ENCODE results near the gene ADAM8.

Gene ADAM8

DNA sequence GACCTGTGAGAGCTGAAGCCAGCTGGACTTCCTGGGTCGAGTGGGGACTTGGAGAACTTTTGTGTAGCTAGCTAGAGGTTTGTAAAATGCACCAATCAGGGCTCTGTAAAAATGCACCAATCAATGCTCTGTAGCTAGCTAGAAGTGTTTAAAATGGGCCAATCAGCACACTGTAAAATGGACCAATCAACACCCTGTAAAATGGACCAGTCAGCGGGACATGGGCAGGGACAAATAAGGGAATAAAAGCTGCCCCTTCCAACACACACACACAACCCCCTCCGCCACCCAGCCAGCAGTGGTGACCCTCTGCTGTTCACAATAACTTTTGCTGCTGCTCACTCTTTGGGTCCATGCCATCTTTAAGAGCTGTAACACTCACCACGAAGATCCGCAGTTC lies 39.2 kb upstream of the ADAM8 start:
- H3K27ac ChIP-seq (ENCODE audit: low read depth, low read length) = no peak overlapping the region
- H3K9ac ChIP-seq (ENCODE audit: low read length) = no peak overlapping the region
- no peak overlapping the region for H3K4me3 ChIP-seq (ENCODE audit: low read depth in 1 of 2, low read length in 2 of 2)
- H3K36me3 ChIP-seq (ENCODE audit: insufficient read depth, low read length) = peaks cover 15% of the 10 kb centered on the region
- peaks cover 0 to 13% of the 10 kb centered on the region in 2 donors for H3K27me3 ChIP-seq (ENCODE audit: control insufficient read depth in 1 of 2, insufficient read depth in 2 of 2, low read length in 2 of 2)
- no peaks in the 10 kb centered on the region for H3K4me1 ChIP-seq (ENCODE audit: insufficient read depth, low read length)
- H3K9me3 ChIP-seq (ENCODE audit: low read length) = no peaks in the 10 kb centered on the region

DNA sequence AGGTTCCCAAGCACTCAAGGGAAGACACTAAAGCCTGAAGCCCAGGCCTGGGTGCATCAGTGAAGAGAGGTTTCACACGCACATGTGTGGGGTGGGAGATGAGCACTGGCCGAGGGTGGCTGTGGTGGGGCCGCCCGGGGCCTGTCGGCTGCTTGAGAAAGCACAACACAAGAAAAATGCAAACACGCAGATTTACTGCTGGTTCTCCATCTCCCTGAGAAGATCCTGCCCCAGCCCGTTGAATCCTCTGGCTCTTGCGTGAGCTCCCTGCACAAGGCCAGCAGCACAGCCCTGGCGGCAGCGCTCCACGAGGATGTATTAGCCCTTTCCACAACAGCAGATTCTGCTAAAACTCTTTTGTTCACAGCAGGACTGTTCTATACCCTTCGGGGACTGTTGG lies 38.2 kb upstream of the ADAM8 start:
- H3K4me3 ChIP-seq (ENCODE audit: low read depth in 1 of 2, low read length in 2 of 2) = no peak overlapping the region
- H3K9me3 ChIP-seq (ENCODE audit: low read length) = no peaks in the 10 kb centered on the region
- H3K27me3 ChIP-seq (ENCODE audit: control insufficient read depth in 1 of 2, insufficient read depth in 2 of 2, low read length in 2 of 2) = peaks cover 0 to 13% of the 10 kb centered on the region in 2 donors
- no peak overlapping the region for H3K9ac ChIP-seq (ENCODE audit: low read length)
- H3K27ac ChIP-seq (ENCODE audit: low read depth, low read length) = no peak overlapping the region
- no peaks in the 10 kb centered on the region for H3K4me1 ChIP-seq (ENCODE audit: insufficient read depth, low read length)
- H3K36me3 ChIP-seq (ENCODE audit: insufficient read depth, low read length) = peaks cover 24% of the 10 kb centered on the region

DNA sequence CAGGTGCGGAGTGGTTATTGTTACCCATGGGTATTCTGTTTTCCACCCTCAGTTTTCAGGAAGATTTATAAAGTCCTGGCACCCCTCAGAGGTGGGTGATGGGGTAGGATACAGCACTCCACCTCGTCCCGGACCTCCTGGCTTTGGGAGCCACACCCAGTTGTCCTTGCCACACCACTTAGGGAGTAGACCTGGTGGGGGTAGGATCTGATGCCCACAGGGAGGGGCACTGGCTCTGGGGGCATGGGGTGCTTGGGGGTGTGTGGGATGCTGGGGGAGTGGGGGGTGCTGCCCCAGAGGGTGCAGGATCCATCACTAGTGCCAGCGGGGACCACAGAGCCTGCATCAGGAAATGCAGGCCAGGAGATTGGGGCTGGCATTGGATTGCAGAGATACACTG lies 36.5 kb upstream of the ADAM8 start:
- H3K4me3 ChIP-seq (ENCODE audit: low read depth in 1 of 2, low read length in 2 of 2) = no peak overlapping the region
- H3K4me1 ChIP-seq (ENCODE audit: insufficient read depth, low read length) = no peaks in the 10 kb centered on the region
- H3K9me3 ChIP-seq (ENCODE audit: low read length) = no peaks in the 10 kb centered on the region
- no peak overlapping the region for H3K27ac ChIP-seq (ENCODE audit: low read depth, low read length)
- H3K36me3 ChIP-seq (ENCODE audit: insufficient read depth, low read length) = peaks cover 30% of the 10 kb centered on the region
- H3K9ac ChIP-seq (ENCODE audit: low read length) = no peak overlapping the region
- no peaks in the 10 kb centered on the region for H3K27me3 ChIP-seq (ENCODE audit: control insufficient read depth in 1 of 2, insufficient read depth in 2 of 2, low read length in 2 of 2)

DNA sequence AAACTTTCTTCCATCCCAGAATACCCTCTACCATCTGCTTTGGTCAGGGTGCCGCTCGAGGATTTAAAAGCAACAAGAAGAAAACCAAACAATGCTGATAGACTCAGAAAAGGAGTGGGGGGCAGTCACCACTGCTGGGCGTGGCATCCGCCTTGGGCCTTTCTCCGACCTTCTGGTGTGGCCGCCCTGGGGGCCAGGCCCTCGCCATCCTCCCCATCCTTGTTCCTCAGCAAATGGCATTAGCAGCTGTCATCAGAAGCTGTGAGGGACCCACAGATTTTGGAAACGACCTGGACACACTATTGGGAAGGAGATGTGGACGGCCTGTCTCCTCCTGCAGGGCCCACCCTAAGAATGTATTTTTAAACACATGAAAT lies 36.1 kb upstream of the ADAM8 start:
- Histone ChIP-seq H3K9me3 (ENCODE audit: low read length) (no peaks in the 10 kb centered on the region), H3K9ac (ENCODE audit: low read length) (no peak overlapping the region), H3K4me1 (ENCODE audit: insufficient read depth, low read length) (peaks cover 2% of the 10 kb centered on the region), H3K4me3 (ENCODE audit: low read depth in 1 of 2, low read length in 2 of 2) (no peak overlapping the region), H3K27me3 (ENCODE audit: control insufficient read depth in 1 of 2, insufficient read depth in 2 of 2, low read length in 2 of 2) (no peaks in the 10 kb centered on the region), H3K36me3 (ENCODE audit: insufficient read depth, low read length) (peaks cover 30% of the 10 kb centered on the region), H3K27ac (ENCODE audit: low read depth, low read length) (no peak overlapping the region)

DNA sequence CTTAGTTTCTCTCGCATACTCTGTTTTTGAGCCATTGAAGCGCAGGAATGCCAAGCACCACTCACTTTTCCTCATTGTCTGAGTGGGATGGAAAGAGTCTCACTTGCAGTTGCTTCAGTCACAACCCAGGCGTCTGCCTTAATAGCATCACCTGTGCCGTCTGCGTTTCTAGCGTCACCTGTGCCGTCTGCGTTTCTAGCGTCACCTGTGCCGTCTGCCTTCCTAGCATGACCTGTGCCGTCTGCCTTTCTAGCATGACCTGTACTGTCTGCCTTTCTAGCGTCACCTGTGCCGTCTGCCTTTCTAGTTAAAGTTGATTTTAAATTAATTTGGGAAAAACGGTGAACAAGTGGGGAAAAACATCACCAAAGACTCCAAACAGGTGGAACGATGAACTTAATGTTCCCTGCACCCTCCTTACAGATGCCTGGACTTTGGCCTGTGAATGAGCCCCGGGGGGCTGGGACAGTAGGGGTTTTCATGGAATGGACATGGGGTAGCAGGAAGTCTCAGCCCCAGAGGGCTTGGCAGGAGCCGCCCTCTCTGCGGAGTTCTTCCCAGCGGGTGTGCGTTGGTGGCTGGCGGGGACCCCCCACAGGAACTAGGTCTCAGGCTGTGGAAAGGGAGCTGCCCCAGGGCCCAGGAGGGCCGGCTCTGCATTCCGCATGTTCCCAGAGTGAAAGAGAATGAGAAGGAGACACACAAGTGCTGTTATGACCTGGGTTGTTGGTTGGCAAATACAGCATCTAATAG lies 35.5 kb upstream of the ADAM8 start:
- no peak overlapping the region for H3K27ac ChIP-seq (ENCODE audit: low read depth, low read length)
- no peak overlapping the region for H3K9ac ChIP-seq (ENCODE audit: low read length)
- no peaks in the 10 kb centered on the region for H3K27me3 ChIP-seq (ENCODE audit: control insufficient read depth in 1 of 2, insufficient read depth in 2 of 2, low read length in 2 of 2)
- H3K9me3 ChIP-seq (ENCODE audit: low read length) = no peaks in the 10 kb centered on the region
- no peak overlapping the region for H3K4me3 ChIP-seq (ENCODE audit: low read depth in 1 of 2, low read length in 2 of 2)
- peaks cover 30% of the 10 kb centered on the region for H3K36me3 ChIP-seq (ENCODE audit: insufficient read depth, low read length)
- H3K4me1 ChIP-seq (ENCODE audit: insufficient read depth, low read length) = peaks cover 8% of the 10 kb centered on the region

DNA sequence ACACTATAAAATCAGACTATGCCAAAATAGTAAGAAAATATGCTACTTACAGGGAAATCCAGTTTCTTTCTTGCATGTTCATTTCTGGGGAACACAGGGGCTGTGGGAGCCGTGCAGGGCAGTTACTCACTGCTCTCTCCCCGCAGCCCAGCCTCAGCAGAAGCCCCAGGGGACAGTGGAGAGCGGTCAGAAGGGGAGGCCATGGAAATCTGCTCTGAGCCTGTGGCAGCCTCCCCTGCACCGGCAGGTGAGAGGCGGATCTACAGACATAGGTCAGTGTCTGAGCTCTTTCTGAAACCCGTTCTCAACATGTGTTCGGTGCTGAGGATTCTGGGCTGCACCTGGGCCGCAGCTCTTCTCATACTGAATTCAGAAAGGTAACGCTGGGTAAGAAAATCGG lies 34.9 kb upstream of the ADAM8 start:
- Histone ChIP-seq H3K27me3 (ENCODE audit: control insufficient read depth in 1 of 2, insufficient read depth in 2 of 2, low read length in 2 of 2) (no peaks in the 10 kb centered on the region), H3K4me1 (ENCODE audit: insufficient read depth, low read length) (peaks cover 13% of the 10 kb centered on the region), H3K9me3 (ENCODE audit: low read length) (no peaks in the 10 kb centered on the region), H3K9ac (ENCODE audit: low read length) (no peak overlapping the region), H3K27ac (ENCODE audit: low read depth, low read length) (no peak overlapping the region), H3K4me3 (ENCODE audit: low read depth in 1 of 2, low read length in 2 of 2) (no peak overlapping the region), H3K36me3 (ENCODE audit: insufficient read depth, low read length) (peaks cover 30% of the 10 kb centered on the region)

DNA sequence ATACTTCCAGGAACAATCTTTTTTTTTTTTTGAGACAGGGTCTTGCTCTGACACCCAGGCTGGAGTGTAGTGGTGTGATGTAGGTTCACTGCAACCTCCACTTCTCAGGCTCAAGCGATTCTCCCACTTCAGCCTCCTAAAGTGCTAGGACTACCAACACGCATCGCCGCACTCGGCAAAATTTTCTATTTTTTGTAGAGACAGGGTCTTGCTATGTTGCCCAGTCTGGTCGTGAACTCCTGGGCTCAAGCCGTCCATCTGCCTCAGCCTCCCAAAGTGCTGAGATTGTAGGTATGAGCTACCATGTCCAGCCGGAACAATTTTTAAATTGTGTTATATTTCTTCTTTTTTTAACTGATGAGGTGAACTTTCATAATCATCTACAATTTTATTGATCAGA lies 34.1 kb upstream of the ADAM8 start:
- Histone ChIP-seq H3K36me3 (ENCODE audit: insufficient read depth, low read length) (peaks cover 30% of the 10 kb centered on the region), H3K9me3 (ENCODE audit: low read length) (no peaks in the 10 kb centered on the region), H3K27ac (ENCODE audit: low read depth, low read length) (no peak overlapping the region), H3K27me3 (ENCODE audit: control insufficient read depth in 1 of 2, insufficient read depth in 2 of 2, low read length in 2 of 2) (no peaks in the 10 kb centered on the region), H3K4me3 (ENCODE audit: low read depth in 1 of 2, low read length in 2 of 2) (no peak overlapping the region), H3K4me1 (ENCODE audit: insufficient read depth, low read length) (peaks cover 19% of the 10 kb centered on the region), H3K9ac (ENCODE audit: low read length) (no peak overlapping the region)

DNA sequence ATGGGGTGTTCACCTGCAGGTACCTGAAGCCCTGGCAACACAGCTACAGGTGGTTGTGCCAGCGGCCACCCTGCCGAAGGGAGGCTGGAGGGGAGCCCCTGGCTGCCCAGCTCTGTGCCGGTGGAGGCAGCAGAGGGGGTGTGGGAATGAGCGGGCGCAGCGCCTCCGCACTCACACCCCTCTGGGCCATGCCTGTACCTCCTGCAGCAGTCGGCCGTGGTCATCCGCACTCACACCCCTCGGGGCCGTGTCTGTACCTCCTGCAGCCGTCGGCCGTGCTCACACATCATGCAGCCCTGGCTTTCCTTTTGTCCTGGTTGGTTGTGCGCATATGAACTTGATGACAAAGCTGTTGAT lies 33.7 kb upstream of the ADAM8 start:
- Histone ChIP-seq H3K27ac (ENCODE audit: low read depth, low read length) (no peak overlapping the region), H3K9ac (ENCODE audit: low read length) (no peak overlapping the region), H3K36me3 (ENCODE audit: insufficient read depth, low read length) (peaks cover 30% of the 10 kb centered on the region), H3K27me3 (ENCODE audit: control insufficient read depth in 1 of 2, insufficient read depth in 2 of 2, low read length in 2 of 2) (no peaks in the 10 kb centered on the region), H3K4me1 (ENCODE audit: insufficient read depth, low read length) (peaks cover 22% of the 10 kb centered on the region), H3K4me3 (ENCODE audit: low read depth in 1 of 2, low read length in 2 of 2) (no peak overlapping the region), H3K9me3 (ENCODE audit: low read length) (no peaks in the 10 kb centered on the region)

DNA sequence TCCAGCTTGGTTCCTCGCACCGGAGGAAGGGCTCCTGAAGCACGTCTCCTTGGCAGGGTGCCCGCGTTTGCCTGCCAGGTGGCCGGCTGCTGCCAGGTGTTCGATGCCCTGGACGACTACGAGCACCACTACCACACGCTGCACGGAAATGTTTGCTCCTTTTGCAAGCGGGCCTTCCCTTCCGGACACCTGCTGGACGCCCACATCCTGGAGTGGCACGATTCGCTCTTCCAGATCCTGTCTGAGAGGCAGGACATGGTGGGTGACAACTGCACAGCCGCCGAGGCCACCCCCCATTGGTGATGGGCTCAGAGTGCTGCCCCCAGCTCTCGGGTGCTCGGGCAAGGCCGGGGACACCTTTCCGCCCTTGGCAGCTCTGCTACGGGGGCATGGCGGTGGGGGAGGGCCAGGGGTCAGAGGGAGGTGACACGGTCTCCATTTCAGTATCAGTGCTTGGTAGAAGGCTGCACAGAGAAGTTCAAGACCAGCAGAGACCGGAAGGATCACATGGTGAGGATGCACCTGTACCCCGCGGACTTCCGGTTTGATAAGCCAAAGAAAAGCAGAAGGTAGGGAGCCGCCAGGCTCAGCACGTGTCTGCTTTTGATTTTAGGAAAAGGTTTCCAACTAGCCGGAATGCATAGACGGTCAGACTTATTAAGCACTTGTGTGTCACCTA lies 33.2 kb upstream of the ADAM8 start:
- Histone ChIP-seq H3K9me3 (ENCODE audit: low read length) (no peaks in the 10 kb centered on the region), H3K27ac (ENCODE audit: low read depth, low read length) (no peak overlapping the region), H3K4me1 (ENCODE audit: insufficient read depth, low read length) (peaks cover 22% of the 10 kb centered on the region), H3K4me3 (ENCODE audit: low read depth in 1 of 2, low read length in 2 of 2) (peak overlapping the region in 1 of 2 donors; percentile 95), H3K27me3 (ENCODE audit: control insufficient read depth in 1 of 2, insufficient read depth in 2 of 2, low read length in 2 of 2) (no peaks in the 10 kb centered on the region), H3K36me3 (ENCODE audit: insufficient read depth, low read length) (peaks cover 30% of the 10 kb centered on the region), H3K9ac (ENCODE audit: low read length) (no peak overlapping the region)

DNA sequence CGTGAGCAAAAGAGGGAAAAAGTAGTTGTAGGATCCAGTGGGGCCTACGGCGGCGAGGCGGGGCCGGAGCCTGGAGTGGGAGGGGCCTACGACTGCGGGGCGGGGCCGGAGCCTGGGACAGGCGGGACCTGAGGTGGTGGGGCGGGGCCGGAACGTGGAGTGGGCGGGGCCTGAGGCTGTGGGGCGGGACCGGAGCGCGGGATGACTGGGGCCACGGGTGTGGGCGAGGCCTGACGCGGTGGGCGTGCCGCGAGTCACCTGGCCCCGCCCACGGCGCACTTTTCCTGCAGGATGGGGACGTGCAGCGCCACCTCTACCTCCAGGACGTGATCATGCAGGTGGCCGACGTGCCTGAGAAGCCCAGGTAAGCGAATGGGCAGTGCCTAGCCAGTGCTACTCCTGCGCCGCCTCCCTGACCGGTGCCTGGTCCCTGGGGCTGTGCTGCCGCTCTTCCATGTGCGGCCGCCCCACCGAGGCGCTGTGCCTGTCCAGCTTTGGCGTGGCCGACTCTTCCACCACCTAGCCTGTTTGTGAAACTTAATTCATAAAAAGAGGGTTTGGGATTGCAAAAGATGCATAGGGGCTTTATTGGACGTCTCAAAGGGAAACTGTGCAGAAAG lies 32.5 kb upstream of the ADAM8 start:
- H3K9ac ChIP-seq (ENCODE audit: low read length) = no peak overlapping the region
- no peaks in the 10 kb centered on the region for H3K9me3 ChIP-seq (ENCODE audit: low read length)
- H3K36me3 ChIP-seq (ENCODE audit: insufficient read depth, low read length) = peaks cover 30% of the 10 kb centered on the region
- H3K27ac ChIP-seq (ENCODE audit: low read depth, low read length) = peak overlapping the region; percentile 99
- peak overlapping the region; percentile 93 to 95 for H3K4me3 ChIP-seq (ENCODE audit: low read depth in 1 of 2, low read length in 2 of 2)
- no peaks in the 10 kb centered on the region for H3K27me3 ChIP-seq (ENCODE audit: control insufficient read depth in 1 of 2, insufficient read depth in 2 of 2, low read length in 2 of 2)
- H3K4me1 ChIP-seq (ENCODE audit: insufficient read depth, low read length) = peaks cover 22% of the 10 kb centered on the region

DNA sequence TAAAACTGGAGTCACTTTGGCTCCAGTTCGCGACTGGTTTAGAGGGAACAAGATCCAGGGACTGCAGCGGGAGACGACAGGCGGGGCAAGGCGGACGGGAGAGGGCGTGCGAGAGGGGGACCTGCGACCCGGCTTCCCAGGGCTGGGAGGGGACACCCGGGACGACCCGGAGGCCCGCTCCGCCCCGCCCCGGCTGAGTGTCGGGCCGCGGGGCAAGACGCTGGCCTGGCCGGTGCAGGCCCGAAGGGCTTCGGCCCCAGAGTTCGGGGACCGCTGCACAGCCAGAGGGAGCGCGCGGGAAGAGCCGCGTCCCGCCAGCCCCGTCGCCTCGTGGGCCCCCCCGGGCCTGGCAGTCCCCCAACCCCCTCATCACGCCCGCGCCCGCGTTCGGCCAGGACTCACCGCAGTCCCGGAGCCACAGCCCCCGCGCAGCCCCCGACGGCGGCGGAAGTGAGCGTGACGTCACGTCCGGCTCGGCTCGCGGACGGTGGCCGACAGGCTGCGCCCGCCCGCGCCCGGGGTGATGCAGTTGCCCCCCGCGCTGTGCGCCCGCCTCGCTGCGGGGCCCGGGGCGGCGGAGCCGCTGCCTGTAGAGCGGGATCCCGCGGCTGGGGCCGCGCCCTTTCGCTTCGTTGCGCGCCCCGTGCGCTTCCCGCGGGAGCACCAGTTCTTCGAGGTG lies 31.9 kb upstream of the ADAM8 start, which contains the start of the genes TUBGCP2 and ZNF511:
TUBGCP2 (minus strand) TSS at position 452 of the 679 bp plus-strand sequence. CDS start 5,931 bp downstream, outside the sequence.
ZNF511 (plus strand) TSS at position 494 of the 679 bp plus-strand sequence; CDS start at position 524, 30 bp downstream.
- Histone ChIP-seq H3K9ac (ENCODE audit: low read length) (peak within 1 kb of the TSS; percentile 88), H3K4me3 (ENCODE audit: low read depth in 1 of 2, low read length in 2 of 2) (peak within 1 kb of the TSS; percentile 93 to 95), H3K36me3 (ENCODE audit: insufficient read depth, low read length) (peaks cover 30% of the 10 kb centered on the region), H3K4me1 (ENCODE audit: insufficient read depth, low read length) (peaks cover 22% of the 10 kb centered on the region), H3K27ac (ENCODE audit: low read depth, low read length) (peak within 1 kb of the TSS; percentile 99), H3K27me3 (ENCODE audit: control insufficient read depth in 1 of 2, insufficient read depth in 2 of 2, low read length in 2 of 2) (no peaks in the 10 kb centered on the region), H3K9me3 (ENCODE audit: low read length) (no peaks in the 10 kb centered on the region)
